ENCODE measurements around the gene ZIC4.

The ZIC4 gene

DNA sequence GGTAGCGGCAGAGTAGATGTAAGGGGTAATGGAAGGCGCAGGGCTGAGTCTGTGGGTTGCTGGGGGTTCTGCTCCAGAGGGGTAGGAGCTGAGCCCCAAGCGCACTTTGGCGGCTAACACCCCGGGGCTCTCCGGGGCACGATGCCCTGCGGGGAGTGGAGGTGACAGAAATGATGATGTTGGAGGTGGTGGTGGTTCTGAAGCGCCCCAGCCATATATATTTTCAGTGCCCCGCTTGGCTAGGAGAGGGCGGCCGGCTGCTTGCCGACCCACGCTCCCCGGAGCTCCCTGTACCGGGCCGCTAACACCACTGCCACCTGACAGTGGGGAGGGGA, 9.7 kb downstream of the ZIC4 start:
- TF ChIP-seq FOXP2 (optimal IDR thresholded peaks at IDR 0.05; ENCODE audit: borderline replicate concordance, extremely low read depth, extremely low read length, insufficient read depth): no peak
- no peak for TF ChIP-seq TAF1 (IDR thresholded peaks at IDR 0.05; ENCODE audit: borderline replicate concordance, insufficient read depth, low read length)
- TF ChIP-seq, protein P1, sequence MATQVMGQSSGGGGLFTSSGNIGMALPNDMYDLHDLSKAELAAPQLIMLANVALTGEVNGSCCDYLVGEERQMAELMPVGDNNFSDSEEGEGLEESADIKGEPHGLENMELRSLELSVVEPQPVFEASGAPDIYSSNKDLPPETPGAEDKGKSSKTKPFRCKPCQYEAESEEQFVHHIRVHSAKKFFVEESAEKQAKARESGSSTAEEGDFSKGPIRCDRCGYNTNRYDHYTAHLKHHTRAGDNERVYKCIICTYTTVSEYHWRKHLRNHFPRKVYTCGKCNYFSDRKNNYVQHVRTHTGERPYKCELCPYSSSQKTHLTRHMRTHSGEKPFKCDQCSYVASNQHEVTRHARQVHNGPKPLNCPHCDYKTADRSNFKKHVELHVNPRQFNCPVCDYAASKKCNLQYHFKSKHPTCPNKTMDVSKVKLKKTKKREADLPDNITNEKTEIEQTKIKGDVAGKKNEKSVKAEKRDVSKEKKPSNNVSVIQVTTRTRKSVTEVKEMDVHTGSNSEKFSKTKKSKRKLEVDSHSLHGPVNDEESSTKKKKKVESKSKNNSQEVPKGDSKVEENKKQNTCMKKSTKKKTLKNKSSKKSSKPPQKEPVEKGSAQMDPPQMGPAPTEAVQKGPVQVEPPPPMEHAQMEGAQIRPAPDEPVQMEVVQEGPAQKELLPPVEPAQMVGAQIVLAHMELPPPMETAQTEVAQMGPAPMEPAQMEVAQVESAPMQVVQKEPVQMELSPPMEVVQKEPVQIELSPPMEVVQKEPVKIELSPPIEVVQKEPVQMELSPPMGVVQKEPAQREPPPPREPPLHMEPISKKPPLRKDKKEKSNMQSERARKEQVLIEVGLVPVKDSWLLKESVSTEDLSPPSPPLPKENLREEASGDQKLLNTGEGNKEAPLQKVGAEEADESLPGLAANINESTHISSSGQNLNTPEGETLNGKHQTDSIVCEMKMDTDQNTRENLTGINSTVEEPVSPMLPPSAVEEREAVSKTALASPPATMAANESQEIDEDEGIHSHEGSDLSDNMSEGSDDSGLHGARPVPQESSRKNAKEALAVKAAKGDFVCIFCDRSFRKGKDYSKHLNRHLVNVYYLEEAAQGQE (IDR thresholded peaks at IDR 0.05; ENCODE audit: insufficient read depth in 1 of 2, low read depth in 2 of 2, low read length in 2 of 2): no peak
- TF ChIP-seq SIN3A (IDR thresholded peaks at IDR 0.05; ENCODE audit: borderline replicate concordance, insufficient read depth, low read length): no peak
- TF ChIP-seq POLR2AphosphoS5 (IDR thresholded peaks at IDR 0.05; ENCODE audit: low read depth, low read length): no peak

GRCh38 chr3:147395899-147396711, 10.2 kb downstream of the ZIC4 start:
- TF ChIP-seq, protein P1 (IDR thresholded peaks at IDR 0.05; ENCODE audit: insufficient read depth in 1 of 2, low read depth in 2 of 2, low read length in 2 of 2): no peak
- TF ChIP-seq SIN3A (IDR thresholded peaks at IDR 0.05; ENCODE audit: borderline replicate concordance, insufficient read depth, low read length) (no peak), TAF1 (IDR thresholded peaks at IDR 0.05; ENCODE audit: borderline replicate concordance, insufficient read depth, low read length) (no peak), POLR2AphosphoS5 (IDR thresholded peaks at IDR 0.05; ENCODE audit: low read depth, low read length) (no peak), FOXP2 (optimal IDR thresholded peaks at IDR 0.05; ENCODE audit: borderline replicate concordance, extremely low read depth, extremely low read length, insufficient read depth) (no peak)

- no peak for TF ChIP-seq SIN3A (IDR thresholded peaks at IDR 0.05; ENCODE audit: borderline replicate concordance, insufficient read depth, low read length)
- TF ChIP-seq, protein P1 (IDR thresholded peaks at IDR 0.05; ENCODE audit: insufficient read depth in 1 of 2, low read depth in 2 of 2, low read length in 2 of 2): no peak
- TF ChIP-seq FOXP2 (optimal IDR thresholded peaks at IDR 0.05; ENCODE audit: borderline replicate concordance, extremely low read depth, extremely low read length, insufficient read depth): no peak
- no peak for TF ChIP-seq TAF1 (IDR thresholded peaks at IDR 0.05; ENCODE audit: borderline replicate concordance, insufficient read depth, low read length)
- TF ChIP-seq POLR2AphosphoS5 (IDR thresholded peaks at IDR 0.05; ENCODE audit: low read depth, low read length): no peak
These were observed 11.5 kb downstream of the ZIC4 start for GRCh38 chr3:147394884-147395225.

DNA sequence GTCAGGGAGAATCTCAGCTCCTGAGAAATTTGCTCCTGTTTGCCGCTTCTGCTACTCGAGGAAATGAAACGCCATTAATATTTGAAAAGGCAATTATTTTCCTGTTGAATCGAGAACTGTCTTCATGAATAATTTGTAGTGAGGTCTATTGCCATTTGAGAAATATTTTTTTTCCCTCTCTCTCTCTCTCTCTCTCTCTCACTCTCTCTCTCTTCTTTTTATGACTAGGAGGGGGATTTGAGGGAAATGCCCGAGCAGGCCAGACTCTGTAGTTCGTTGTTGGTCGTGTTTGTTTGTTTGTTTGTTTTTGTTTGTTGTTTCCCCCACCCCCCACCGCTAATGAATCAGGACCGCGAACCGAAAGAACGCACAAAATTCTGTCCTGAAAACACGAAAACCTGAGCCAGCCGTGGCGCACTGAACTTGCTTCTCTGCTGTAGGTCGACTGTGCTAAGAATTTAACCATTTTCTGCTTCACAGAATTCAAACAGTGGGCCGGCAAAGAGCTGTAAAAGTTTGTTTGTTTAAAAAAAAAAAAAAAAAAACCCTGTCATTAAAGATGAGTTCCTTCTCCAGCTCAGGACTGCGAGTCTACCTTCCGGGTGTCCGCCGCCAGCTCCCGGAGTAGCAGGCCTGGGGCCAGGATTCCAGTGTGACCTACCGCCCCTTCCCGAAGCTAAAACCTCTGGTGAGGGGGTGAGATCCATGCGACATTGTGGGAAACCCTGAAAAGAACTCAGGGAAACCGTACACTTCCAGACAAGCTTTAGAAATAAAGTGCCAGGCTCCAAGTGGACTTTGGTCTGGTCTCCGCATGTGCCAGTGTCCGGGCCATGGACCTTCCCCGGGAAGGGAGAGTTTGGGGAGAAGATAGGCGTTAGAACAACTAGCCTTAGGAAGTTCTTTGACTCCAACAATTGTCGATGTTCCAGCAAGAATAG, 12.1 kb downstream of the ZIC4 start:
- TF ChIP-seq, protein P1 (IDR thresholded peaks at IDR 0.05; ENCODE audit: insufficient read depth in 1 of 2, low read depth in 2 of 2, low read length in 2 of 2): no peak
- TF ChIP-seq SIN3A (IDR thresholded peaks at IDR 0.05; ENCODE audit: borderline replicate concordance, insufficient read depth, low read length): no peak
- no peak for TF ChIP-seq POLR2AphosphoS5 (IDR thresholded peaks at IDR 0.05; ENCODE audit: low read depth, low read length)
- TF ChIP-seq TAF1 (IDR thresholded peaks at IDR 0.05; ENCODE audit: borderline replicate concordance, insufficient read depth, low read length): no peak
- no peak for TF ChIP-seq FOXP2 (optimal IDR thresholded peaks at IDR 0.05; ENCODE audit: borderline replicate concordance, extremely low read depth, extremely low read length, insufficient read depth)
